GM19240 (cell line): ENCODE data around the gene TRIM54.
"Not testable (repeated sequence)": the region's sequence is repeated elsewhere in the genome, so short reads cannot be mapped to it uniquely, and the experiment has no call there.

ENCODE experiments used
- DNase-seq: peaks from one replicate; pipeline ENCODE4 v3.0.0; 2011; ENCODE audit warnings: low spot score; ENCODE audit not compliant: insufficient read length

TRIM54 gene

DNA sequence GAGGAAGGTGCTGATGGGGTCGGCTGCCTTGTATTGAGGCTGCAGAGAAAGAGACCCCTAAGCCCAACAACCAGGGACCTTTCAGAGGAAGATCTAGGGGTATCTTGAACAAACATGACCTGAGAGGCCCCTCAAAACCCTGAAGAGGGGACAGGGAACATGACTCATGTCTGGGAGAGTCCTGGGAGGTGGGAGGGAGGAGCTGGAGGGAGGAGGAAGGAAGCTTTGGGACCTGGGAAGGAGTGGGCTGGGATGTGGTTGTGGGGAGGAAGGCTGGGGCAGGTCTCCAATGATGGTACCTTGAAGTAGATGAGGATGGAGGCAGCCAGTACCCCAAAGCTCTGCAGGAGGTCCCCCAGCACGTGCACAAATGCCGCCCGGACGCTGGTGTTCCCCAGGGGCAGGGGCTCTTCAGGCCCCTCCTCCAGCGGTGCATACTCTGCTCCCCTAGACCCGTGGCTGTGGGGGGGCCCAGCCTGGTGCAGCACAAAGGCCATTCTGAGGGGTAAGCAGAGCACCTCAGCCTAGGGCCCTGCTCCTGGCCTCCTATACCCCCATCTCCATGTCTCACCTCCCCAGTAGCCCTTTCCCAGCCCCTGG is 25.3 kb upstream of the TRIM54 start:
- DNase-seq, result no peak

DNA sequence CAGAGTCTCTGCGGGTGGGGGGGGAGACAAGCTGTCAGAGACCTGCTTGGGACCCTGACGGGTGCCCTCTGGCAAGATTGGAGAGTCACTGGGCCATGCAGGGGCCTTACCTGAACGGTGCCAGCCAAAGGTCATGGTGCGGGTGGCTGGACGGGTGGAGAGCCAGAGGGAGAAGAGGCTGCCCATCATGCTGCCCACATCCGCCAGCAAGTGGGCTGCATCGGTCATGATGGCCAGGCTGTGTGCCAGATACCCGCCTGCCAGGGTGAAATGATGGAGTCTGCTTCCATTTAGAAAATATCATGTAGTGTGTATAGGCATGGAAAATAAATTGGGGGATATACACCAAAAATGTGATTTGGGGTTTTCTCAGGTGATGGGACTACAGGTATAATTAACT is 24.2 kb upstream of the TRIM54 start:
- no peak for DNase-seq

DNA sequence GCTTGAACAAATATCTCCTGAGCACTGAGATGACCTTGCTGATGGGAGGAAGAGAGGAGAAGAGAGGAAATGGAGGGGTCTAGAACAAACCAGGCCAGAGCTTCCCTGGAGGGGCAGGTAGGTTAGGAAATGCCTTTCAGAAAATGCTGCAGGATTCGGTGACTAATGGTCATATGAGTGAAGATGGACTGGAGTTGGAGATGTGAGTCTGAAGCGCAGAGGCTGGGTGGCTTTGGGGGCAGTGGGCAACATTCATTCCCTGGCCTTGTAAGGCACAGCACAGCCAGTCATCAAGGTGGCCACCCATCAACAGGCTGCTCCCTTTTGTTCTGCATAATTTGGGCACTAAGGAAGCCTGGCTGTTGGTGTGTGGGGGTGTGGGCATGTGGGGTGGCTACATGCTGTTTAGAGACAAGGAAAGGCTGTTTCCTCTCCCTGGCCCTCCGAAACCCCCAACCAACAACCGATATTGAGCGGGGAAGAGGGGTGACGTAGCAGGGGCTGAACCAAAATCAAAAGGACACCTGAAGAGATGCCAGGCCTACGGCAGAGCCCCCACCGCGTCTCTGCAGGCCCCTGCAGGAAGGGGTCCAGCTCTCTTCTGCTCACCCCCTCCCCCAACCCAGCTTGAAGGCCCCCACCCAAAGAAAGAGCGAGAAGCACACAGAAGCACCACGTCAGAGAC is 20.8 kb upstream of the TRIM54 start:
- DNase-seq, result no peak

DNA sequence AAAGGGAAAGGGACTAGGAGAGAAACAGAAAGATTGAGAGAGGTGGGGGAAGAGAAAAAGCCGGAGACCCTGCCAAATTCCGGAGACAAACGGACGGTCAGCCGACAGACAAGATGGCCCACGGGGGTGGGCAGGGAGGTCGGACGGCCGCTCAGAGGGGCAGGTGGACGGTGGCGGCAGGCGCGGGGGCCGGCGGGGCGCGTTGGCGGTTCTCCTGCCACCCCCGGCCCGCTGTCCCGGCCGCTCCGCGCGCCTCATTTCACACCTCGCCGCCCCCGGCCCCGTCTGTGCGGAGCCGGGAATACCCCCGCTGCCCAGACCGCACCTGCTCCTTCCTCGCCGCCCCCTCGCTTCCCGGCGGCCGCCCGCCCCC is 20.3 kb upstream of the TRIM54 start:
- DNase-seq, result no peak

DNA sequence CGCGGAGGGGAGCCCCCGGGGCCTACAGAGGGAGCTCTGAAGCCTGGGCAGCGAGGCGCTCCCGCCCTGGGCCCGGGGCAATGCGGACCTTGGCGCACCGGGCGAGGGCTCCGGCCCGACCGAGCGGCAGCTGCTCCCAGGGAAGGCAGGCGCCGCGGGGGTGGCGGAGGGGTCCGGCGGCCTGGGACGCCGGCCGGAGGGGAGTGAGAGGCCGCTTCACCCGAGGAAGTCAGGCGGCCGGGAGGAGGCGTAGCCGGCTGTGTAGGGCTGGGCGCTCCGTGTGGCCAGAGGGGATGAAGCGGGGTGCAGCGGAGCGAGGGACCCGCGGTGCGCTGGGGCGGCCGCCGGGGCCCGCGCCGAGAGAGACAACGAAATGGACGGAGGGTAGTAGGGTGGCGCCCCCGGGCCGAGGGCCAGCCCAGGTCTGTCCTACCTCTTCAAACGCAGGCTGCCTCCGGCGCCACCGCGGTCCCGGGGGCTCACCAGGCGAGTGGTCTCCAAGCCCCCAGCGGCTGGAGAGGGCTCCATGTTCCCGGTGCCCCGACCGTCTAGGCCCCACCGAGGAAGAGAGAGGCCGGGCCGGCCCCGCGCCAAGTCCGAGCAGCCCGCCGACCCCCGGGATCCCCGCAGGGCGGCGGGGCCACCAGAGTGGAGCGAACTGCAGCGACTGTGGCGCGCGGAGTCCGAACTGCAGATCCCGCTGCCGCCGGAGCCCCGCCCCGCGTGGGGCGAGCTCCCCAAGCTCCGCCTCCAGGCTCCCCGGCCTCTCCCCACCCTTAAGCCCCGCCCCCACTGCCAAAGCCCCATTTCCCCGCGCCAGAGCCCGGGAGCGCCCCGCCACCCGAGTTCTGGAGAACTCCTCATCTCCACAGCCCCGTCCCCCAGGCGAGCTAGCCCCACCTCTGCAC is 19.6 kb upstream of the TRIM54 start, which contains the start of gene SLC30A3:
TSS of gene SLC30A3 (minus strand) at position 669 of the 908 bp plus-strand sequence. CDS start at position 528, 141 bp downstream.
- peak; percentile 78 for DNase-seq

DNA sequence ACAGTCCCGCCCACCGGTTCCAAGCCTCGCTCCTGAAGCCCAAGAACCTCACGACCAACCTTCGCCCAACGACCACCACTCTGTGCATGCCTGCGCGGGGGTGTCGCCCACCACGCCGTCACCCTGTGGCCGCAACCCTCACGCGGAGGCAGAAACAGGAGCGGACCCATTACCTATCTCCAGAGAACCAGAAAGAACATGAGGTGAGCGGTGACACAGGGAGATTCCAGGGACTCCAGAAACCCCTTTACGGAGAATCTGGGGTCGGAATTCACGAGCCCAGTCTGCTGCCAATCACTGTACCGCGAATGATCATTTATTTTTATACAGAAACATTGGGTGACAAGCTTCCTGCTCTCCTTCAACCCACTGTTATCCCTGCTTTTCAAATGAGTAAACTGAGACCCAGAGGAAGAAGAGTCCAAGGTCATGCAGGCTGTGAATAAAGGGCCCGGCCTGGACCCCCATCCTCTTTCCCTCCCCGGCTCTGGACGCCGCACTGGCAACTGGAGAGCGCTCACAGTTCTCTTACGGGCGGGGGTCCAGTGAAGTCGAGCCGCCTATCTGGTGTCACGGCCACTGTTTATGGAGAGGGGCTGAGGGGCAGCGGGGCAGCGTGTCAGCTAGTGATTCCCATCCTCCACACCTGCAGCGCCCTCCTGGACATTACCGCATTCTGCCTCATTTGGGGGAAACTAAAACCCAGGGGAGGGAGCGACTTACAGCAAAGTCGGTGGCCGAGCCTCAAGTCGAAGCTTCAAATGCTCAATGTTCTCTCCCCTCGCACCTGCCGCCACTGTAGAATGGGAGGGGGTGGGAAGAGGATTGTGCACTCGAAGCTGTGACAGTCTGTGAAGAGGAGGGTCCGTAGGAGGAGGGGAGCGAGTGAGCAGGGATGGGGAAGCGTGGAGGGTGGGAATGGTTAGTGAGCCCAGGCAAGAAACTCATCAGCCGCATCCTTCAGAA is 18.7 kb upstream of the TRIM54 start:
- DNase-seq, result no peak

DNA sequence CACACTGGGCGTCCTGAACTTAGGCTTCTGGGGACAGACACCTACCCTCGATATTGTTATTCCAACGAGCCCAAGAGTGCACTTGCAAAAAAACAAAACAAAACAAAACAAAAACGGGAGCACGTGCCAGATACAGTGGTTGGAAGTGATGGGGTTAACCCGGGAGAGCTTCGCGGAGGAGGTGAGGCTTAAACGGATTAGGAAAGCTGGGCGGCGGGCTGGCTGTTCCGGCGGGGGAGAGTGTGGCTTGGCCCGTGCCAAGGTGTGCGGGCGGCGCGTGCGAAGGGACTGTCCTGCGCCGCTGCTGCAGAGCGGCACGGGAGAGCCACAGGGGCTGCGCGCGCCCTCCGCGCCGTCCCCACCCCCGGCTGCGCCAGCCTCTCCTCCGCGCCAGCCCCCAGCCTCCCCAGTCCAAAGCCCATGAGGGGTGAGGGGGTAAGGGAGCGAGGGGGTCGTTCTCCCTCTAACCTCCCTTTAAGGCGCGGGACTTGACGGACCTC is 17.9 kb upstream of the TRIM54 start:
- DNase-seq, result no peak

DNA sequence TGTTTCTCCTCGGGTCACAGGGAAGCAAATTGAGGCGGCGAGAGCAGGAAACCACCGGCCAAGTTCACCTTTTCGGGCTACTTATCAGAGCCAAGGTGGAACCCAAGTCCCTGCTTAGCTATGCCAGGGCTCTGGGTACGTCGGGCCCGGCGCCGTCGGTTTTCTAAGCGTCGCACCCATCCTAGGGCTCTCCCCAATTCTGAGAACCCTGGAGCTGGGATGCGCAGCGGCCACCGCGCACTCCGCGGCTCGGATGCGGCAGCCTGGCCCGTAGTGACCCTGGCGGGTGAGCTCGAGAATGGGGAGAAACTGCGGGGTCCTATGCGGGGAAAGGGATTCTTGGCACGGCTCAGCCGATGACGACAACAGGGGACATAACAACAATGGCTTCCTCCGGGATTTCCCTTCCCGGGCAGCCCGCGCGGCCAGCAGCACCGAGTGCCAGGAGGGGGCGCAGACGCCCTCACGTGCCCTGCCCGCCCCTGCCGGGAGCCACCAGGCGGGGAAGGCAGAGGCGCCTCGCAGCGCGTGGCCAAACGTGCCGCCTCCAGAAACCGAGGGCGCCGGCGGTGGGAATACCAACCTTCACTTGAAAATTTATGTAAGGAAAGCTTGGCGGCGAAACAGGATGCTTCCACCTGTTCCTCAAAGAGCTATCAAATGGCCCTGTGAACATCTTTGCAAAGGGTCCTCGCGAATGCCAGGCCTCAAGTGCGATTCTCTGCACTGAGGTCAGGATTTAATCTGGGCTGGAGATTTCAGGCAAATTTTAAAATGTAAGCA is 17.3 kb upstream of the TRIM54 start:
- peak; percentile 55 for DNase-seq

DNA sequence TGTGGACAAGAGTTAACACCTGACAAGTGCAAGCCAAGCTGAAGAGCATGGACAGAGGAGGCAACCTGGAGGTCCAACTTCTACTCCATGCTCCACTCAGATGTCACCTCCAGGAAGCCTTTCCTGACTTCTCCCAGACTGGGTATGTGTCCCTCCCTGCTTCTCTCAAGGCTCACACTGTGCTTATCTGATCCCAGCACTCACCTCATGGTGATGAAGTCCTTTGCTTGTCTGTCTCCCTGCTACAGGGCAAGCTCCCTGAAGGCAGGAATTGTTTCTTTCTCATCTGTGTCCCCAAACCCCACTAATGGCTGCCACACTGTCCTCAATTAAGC is 16.7 kb upstream of the TRIM54 start:
- DNase-seq, result no peak

DNA sequence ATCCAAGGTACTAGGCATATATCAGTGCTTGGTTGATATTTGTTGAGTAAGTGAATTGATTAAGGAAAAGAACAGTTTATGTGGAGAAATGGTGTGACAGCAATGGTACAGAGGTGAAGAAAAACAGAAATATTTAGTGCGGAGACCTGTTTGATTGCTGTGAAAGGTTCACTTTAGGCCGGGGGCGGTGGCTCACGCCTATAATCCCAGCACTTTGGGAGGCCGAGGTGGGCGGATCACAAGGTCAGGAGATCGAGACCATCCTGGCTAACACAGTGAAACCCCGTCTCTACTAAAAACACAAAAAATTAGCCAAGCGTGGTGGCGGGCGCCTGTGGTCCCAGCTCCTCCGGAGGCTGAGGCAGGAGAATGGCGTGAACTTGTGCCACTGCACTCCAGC is 13.9 kb upstream of the TRIM54 start:
- DNase-seq, result not testable (repeated sequence)

DNA sequence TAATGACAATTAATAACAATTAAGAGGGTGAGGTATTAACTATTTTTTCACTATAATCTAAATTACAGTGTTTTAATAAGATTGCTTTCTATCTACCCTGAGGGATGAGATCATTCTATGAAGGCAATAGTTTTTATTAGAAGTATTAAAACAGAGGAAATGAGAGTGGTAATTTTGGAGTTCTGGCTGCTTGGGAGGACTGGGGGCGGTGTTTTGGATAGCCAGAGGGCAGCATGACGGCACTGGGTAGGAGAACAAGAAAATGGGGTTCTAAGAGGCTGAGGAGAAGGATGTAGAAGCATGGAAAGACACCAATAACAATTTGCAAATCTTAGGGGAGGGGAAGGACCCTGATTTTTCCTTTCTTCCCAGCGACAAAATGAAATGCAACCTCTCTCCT is 12.1 kb upstream of the TRIM54 start:
- no peak for DNase-seq

DNA sequence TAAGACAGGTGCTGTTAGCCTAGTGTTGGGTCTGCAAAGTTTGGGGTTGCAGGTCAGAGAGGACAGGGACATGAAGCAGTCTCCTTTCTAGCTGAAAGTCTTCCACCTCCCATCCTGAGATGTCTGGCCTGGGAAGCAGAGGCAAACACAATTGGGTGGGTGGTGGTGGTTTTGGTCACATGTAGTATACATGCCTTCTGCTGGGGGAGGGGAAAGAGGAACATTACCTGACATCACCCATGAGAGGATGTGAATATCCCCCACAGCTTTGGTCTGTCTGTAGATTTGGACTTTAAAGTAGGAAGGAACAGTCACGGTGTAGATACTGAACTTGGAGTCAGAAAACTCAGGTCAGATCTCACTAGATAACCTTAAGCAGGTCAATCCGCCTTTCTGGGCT is 11.6 kb upstream of the TRIM54 start:
- no peak for DNase-seq

DNA sequence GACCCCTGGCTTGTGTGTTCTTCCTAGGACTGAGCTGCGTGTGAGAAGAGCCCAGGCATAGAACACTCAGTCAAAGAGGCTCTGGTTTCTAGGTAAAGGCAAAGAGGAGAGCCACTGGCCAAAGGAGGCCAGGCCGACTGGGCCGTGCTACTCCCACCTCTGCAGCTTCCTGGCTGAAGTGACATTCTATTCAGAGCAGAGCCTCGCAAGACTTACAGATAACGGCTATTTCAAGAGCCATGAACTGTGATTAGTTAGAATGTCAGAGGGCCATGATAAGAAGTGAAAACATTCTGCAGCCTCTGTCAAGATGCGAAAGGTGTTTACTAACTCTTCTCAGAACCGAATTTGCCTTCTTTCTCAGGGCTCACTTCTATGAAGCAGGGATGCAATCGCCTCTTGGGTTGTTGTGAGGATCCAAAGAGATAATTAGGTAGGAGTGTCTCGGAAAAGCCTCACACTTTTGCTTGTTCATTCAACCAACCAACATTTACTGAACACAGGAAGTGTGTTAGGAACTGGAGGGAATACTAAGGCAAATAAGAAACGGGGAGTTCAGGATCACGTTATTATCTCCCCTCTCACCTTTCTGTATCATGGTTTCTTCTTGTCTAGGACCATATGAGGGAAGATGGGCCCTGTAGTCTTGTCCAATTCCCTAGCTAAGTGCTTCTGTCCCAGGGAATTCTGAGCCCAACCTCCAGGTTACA is 10.4 kb upstream of the TRIM54 start:
- DNase-seq, result no peak

DNA sequence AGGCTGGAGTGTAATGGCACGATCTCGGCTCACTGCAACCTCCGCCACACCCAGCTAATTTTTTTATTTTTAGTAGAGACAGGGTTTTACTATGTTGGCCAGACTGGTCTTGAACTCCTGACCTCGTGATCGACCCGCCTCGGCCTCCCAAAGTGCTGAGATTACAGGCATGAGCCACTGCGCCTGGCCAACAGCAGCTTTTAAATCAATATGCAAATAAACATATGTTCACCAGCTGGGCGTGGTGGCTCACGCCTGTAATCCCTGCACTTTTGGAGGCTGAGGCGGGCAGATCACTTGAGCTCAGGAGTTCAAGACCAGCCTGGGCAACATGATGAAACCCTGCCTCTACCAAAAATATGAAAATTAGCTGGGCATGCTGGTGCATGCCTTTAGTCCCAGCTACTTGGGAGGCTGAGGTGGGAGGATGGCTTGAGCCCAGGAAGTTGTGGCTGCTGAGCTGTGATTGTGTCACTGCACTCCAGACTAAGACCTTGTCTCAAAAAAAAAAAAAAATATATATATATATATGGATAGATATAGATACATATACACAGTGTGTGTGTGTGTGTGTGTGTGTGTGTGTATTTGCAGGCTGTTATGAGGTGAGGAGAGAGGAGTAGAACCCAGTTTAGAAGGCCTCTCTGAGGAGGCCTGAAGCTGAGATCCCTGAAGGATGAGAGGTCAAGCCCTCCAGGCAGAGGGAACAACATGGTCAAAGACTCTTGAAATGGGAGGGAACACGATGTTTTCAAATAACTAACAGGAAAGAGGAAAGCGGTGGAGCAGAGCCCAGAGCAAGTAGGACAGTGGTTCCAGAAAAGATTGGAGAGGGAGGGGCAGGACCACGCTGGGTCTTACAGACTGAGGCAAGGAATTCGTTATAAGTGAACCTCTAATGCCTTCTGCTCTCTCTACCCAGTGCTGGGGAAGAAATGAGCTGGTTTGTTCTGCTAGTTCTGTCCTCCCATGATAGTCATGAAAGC is 9.4 kb upstream of the TRIM54 start:
- not testable (repeated sequence) for DNase-seq

DNA sequence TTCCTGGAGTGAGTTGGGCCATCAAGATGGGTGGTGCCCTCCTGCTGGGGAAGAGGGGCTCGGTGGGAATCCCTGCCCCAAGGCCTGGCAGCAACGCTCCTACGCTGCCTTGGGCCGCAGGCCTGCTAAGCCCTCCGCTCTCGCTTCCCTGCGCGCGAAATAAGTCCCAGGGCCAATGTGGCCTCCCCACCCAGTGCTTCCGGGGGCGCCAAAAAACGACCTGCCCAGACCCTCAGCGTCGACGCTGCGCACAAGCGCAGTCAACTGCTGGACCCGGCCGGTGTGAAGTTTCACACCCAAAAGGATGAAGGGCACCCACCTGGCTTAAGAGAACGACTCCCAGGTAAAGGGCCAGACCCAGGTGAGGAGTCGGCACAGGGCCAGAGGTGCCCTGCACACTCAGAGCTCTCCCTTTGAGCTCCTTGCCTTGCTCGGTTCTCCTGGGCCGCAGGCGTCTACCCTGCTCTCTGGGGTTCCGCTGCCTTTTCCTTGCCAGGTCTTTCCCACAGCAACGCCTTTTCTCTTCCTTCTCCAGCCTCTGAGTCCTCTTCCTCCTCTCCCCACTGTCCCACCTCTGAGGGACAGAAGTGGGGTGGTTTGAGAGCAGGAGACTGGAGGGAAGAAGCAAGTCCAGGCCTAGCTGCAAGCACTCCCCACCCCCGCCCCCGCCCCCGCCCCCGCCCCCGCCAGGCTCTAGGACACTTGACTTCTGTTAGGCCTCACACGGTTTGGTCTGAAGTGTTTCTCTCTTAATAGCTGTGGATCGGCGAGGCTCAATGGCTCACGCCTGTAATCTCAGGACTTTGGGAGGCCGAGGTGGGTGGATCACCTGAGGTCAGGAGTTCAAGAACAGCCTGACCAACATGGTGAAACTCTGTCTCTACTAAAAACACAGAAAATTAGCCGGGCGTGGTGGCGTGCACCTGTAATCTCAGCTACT is 6.7 kb upstream of the TRIM54 start, which contains the start of gene DNAJC5G:
TSS of gene DNAJC5G (plus strand) at position 223 of the 940 bp plus-strand sequence. CDS start 1,296 bp downstream, outside the sequence.
- no peak for DNase-seq

DNA sequence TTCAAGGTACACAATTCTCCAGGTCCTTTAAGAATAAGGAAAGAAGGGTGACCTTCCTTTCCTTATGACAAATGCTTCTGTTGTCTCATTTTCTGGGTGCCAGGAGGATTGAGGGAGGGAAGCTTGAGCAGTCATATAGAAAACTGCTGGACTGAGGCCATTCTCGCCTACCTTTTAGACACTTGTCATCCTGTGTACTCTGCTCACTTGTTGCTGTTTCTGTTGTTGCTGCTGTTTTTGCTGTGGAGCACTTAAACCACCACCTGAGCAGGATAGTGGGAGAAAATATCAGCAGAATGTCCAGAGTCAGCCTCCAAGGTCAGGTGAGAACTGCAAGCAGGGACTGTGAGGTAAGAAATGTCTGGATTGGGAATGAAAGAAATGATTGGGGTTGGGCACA is 4.2 kb upstream of the TRIM54 start:
- DNase-seq, result no peak

DNA sequence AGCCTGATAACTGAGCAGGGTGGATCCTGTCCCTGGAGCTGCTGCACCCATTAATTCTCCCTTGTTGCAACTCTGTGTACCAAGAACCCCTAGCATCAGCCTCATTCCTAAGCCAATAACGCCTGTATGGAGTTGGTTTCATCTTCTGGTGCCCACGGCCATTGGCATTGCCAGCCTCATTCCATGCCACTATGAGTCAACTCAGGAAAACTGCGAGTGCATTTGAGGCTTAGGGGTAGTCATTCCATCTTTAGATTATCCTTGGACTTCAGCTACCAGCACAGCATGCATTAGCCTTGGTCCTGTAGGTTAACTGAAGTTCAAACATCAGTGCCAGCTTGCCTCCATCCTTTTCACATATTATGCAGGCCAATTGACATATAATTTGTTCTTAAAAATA is 1.4 kb upstream of the TRIM54 start:
- no peak for DNase-seq
